ENCODE measurements around the gene GPAT2.
"Not testable (repeated sequence)": the region's sequence is repeated elsewhere in the genome, so short reads cannot be mapped to it uniquely, and the experiment has no call there.

DNA sequence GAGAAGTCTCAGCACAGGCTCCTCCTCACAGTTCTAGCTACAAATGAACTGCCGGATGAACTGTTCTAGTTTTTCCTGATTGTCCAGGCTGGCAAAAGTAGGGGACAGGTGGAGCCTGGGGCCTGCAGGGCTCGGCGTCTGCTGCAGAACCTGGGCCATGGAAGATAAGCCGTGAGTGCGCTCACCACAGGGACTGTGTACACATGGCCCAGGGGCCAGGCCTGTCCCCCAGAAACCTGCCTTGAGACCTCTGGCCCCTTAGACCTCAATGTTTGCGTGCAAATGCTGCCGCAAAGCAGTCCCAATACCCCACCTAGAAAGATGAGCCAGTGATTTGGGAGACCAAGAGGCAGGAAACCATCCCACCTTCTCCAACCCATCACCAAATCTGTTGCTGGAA, 12.6 kb downstream of the GPAT2 start:
- TF ChIP-seq, protein P1, sequence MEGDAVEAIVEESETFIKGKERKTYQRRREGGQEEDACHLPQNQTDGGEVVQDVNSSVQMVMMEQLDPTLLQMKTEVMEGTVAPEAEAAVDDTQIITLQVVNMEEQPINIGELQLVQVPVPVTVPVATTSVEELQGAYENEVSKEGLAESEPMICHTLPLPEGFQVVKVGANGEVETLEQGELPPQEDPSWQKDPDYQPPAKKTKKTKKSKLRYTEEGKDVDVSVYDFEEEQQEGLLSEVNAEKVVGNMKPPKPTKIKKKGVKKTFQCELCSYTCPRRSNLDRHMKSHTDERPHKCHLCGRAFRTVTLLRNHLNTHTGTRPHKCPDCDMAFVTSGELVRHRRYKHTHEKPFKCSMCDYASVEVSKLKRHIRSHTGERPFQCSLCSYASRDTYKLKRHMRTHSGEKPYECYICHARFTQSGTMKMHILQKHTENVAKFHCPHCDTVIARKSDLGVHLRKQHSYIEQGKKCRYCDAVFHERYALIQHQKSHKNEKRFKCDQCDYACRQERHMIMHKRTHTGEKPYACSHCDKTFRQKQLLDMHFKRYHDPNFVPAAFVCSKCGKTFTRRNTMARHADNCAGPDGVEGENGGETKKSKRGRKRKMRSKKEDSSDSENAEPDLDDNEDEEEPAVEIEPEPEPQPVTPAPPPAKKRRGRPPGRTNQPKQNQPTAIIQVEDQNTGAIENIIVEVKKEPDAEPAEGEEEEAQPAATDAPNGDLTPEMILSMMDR (IDR thresholded peaks at IDR 0.05), result not testable (repeated sequence)
- not testable (repeated sequence) for TF ChIP-seq POLR2AphosphoS5 (IDR thresholded peaks at IDR 0.05; ENCODE audit: low read depth, low read length)

Data from Panc1 (cell line).